HG02571 (cell line): ENCODE results near the gene KRT35.

ENCODE experiments used
- ATAC-seq: cut with Tn5 transposase; IDR thresholded peaks from one replicate; pipeline ENCODE4 v1.9.1; 2021; ENCODE audit warnings: mild to moderate bottlenecking, moderate library complexity; ENCODE audit not compliant: unreplicated experiment

The KRT35 gene

DNA sequence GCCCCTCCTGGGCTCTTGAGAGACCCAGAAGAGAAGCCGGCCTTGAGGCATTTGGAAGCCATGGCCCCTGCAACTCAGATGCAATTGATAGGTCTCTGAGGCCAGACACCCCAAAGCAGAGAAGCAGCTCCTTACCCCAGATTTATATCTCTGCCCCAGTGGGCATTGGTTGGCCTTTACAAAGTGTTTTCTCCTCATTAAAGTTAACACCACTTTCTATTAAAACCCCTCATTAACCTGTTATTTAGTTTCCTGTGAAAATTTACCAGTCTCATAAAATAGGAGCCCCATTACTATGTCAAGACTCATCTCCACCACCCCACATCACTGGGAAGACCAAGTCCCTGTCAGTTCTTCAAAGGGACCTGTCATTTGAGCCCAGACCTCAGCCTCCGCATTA, at the start of gene KRT35:
TSS of gene KRT35 (minus strand) at position 116 of the 400 bp plus-strand sequence. CDS start at position 62, 54 bp downstream.
- no peak for ATAC-seq

DNA sequence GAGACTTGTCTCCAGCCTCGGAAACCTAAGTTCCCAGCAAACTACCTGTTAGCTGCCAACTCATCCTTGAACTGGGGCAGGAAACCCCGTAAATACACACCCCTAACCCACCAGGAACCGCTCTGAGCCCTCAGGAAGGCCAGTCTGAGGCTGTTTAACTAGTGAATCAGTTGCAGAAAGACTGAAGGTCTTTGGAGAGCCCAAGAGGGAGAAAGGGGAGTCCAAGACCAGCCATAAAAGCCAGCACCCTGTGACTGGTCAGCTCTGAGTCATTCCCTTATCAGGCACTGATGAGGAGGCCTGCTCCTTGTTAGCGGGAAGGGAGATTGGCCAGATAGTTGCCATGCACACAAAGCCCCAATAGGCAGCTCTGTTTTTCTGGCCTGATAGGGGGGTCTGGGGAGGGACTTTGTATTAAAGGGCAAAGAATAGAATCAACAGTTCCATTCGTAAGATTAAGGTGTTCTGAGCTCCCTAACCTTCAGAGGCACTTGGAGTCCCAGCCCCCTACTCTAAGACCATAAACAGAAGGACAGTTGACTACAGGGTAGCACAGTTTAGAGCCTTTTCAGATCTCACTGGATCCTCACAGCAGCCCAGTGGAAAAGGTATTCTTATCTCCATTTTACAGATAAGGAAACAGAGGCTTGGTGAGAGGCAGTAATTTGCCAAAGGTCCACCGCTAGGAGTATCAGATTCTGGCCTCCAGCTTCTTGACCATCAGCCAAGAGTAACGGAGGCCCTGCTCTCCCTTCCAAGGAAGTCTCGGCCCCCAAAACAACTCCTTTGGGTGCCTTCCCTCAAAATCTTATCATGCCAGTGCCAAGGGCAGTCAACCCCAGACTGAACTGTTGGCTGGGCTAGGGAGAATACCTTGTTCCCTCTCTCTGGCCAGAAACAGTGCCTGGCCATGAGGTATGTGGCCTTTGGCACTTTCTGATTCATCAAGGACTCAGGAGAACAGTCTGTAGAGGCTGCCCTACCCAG, 49.4 kb upstream of the KRT35 start:
- ATAC-seq, result no peak

- ATAC-seq, result no peak
These were observed 48.6 kb upstream of the KRT35 start for GRCh38 chr17:41529491-41529915.

- no peak for ATAC-seq
These were observed 48.0 kb upstream of the KRT35 start for GRCh38 chr17:41528959-41529353.

DNA sequence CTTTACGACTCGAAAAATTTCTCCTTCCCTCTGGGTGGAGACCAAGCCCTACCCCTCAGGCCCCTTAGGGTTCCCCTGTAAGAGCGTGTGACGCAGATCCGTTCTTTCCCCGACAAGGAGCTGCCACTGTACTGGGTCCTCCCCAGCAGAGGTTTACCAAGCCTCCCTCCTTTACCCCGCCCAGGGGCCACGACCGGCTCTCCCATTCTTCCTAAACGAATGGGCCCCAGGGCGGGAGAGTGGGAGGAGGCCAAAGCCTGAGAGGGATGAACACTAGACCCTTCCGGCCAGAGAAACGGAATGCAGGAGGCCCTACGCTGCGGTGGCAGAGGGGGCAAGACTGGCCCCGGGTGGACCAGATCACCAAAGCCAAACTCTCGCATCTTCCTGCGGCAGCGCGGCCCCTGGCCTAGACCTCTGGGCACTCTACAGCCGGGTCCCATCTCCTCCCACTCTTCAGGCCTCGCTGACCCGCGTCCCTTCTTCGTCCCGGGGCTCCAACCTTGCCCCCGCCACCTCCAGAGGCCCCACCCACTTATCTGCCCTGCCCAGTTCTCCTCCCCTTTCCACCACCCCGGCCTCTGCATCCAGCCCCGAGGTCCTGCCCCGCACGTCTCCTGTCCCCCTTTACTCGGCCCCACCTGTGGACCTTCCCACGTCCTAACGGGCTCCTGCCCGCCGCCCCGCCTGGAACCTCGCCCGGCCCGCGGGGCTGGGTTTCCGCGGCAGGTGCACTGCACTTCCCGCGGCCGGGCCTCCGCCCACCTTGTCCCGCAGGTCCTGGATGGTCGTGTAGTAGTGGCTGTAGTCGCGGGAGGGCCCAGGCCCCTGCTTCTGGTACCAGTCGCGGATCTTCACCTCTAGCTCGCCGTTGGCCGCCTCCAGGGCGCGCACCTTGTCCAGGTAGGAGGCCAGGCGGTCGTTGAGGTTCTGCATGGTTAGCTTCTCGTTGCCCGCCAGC, 46.4 kb upstream of the KRT35 start:
- no peak for ATAC-seq

DNA sequence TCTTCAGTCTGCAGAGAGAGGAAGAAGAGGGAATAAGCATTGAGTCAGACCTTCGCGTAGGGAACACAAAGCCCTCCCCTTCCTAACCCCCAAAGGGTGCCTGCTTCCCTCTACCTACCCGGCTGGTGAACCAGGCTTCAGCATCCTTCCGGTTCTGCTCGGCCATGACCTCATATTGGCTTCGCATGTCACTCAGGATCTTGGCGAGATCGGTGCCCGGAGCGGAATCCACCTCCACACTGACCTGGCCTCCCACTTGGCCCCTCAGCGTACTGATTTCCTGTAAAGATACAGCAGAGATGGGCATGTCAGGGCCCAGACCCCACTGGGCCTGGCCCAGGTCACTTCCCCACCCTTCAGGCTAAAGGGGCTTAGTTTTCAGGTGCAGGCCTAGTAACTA, 43.3 kb upstream of the KRT35 start:
- ATAC-seq, result no peak

GRCh38 chr17:41523787-41524186, 42.8 kb upstream of the KRT35 start:
- no peak for ATAC-seq

- no peak for ATAC-seq
These were observed 42.3 kb upstream of the KRT35 start for GRCh38 chr17:41523225-41523593.

GRCh38 chr17:41522301-41523224, 41.6 kb upstream of the KRT35 start:
- ATAC-seq, result no peak

DNA sequence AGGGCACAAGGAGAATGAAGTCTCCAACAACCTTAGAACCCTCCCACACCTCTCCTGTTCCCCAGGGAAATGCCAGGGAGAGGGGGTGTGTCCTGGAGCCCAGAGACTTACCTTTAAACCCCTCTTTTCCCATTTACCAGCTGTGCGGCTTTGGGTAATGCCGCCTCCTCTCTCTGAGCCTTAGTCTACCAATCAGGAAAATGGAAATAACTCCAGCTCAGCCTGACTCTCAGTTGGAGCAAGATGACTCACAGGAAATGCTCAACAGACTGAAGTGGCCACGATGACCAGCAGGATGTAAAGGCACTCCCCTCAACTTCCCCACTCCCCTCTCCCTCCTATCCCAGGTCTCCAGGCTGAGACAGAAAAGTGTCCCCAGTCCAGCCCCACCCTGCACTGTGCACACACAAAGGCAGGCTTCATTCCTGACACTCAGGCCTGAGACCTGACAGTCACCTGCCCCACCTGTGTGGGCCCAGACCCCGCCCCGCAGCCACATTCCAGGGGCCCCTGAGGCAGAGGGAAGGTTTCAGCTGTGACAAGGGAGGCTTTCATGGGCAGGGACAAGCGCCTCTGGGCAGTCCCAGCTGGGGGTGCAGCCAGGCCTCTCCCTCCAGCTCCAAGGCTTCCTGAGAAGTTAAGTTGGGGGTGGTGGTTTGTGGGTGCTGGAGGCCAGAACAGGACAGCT, 40.8 kb upstream of the KRT35 start:
- no peak for ATAC-seq

DNA sequence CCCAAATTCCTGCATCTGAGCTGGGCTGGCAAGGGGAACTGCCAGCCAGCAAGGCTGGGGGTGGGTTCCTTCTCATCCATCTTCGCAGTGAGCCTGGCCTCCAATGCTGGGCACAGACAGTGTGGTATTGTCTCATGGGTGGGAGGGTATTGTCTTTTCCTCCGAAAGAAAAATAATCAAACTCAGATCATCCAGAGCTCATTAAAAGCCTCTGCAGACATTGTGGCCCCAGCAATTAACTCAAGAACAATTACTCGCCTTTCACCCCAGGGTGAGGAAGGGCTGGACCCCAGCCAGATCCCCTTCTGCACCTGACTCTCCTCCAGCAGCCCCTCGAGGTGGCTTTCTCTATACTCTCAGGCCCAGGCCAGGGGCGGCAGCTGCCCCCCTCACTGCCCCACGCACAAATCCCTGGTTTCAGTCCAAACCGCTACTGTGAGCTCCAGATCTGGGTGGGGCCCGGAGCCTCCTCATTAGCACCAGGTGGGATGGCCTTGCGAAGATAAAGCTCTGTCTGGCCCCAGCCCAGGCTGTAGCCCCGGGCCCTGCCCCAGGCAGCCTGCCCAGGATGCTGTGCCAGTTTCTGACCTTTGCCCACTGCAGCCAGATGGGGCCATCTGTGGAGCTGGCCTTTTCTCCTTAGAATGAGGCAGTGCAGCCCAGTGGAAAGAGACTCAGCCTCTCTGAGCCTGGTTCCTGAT, 40.0 kb upstream of the KRT35 start:
- no peak for ATAC-seq

- no peak for ATAC-seq
These were observed 38.7 kb upstream of the KRT35 start for GRCh38 chr17:41519501-41520224.

- ATAC-seq, result no peak
These were observed 38.0 kb upstream of the KRT35 start, which contains the start of gene KRT15 for GRCh38 chr17:41518789-41519449. Gene KRT15 (minus strand): TSS chr17:41518890. CDS start chr17:41518827, 63 bp downstream.

DNA sequence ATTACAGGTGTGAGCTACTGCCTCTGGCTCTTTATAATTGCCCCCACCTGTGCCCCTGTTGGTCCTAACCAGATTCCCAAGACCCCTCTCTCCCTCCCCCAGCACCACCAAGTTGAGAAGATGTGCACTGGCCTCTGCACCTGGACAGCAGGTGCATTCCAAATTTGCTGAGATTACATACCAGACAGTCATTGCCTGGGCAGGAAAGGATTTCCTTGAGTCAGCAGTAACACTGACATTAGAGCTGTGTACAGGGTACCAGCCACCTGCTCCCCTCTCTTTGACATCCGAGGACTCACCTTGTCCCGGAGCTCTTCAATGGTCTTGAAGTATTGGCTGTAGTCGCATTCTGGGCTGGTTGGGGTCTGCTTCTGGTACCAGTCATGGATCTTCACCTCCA, 37.1 kb upstream of the KRT35 start:
- no peak for ATAC-seq

DNA sequence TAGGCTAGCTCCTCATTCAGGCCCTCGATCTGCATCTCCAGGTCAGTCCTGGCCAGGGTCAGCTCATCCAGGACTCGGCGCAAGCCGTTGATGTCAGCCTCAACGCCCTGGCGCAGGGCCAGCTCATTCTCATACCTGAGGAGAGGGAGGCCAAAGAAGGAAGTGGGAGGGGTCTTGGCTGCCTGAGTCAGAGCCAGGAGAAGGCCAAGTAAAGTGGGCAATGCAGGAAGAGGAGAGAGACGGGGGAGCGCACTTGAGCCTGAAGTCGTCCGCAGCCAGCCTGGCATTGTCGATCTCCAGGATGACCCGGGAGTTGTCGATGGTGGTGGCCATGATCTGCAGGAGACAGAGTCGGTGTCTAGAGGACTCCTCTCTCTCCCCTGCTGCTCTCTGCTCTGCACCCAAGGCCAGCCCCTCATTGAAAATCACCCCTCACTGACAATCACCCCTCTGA, 35.9 kb upstream of the KRT35 start:
- ATAC-seq, result no peak

- ATAC-seq, result no peak
These were observed 35.3 kb upstream of the KRT35 start for GRCh38 chr17:41516147-41516829.

- ATAC-seq, result no peak
These were observed 32.2 kb upstream of the KRT35 start for GRCh38 chr17:41513168-41513547.
